Neutrophil (primary cell): ENCODE data around the gene FBXO10.

ENCODE experiments used
- H3K27ac ChIP-seq: fragments of 200-600 bp; sonication (generic); 2 replicates; pipeline ENCODE4 v1.5.1; 2016; ENCODE audit warnings: mild to moderate bottlenecking, moderate library complexity
- H3K27me3 ChIP-seq: fragments of 200-600 bp; sonication (generic); 2 replicates; pipeline ENCODE4 v1.6.0; 2016; ENCODE audit warnings: mild to moderate bottlenecking
- H3K36me3 ChIP-seq: fragments of 200-600 bp; sonication (generic); 2 replicates; pipeline ENCODE4 v1.5.1; 2017
- H3K4me1 ChIP-seq, 2 experiments: fragments of 200-600 bp in 1 of 2; sonication (generic) in 1 of 2; 1 replicate in 1 of 2; 2 replicates in 1 of 2; pipeline versions ENCODE4 v1.5.1 to v1.6.1; 2013 to 2016; ENCODE audit warnings: low read depth in 1 of 2, low read length in 1 of 2, mild to moderate bottlenecking in 1 of 2, moderate library complexity in 1 of 2; ENCODE audit not compliant: control insufficient read depth in 1 of 2, insufficient read depth in 1 of 2
- H3K4me3 ChIP-seq, 2 experiments: fragments of 200-600 bp in 1 of 2; sonication (generic) in 1 of 2; 1 replicate in 1 of 2; 2 replicates in 1 of 2; pipeline ENCODE4 v1.5.1; 2013 to 2016; ENCODE audit warnings: low read depth in 1 of 2, low read length in 1 of 2, mild to moderate bottlenecking in 1 of 2, moderate library complexity in 1 of 2
- H3K9me3 ChIP-seq: fragments of 200-600 bp; sonication (generic); 2 replicates; pipeline ENCODE4 v1.5.1; 2016
- CTCF ChIP-seq: fragments of 200-600 bp; sonication (generic); IDR thresholded peaks from 2 replicates; pipeline ENCODE4 v1.5.1; 2016; ENCODE audit warnings: antibody characterized with exemption

The FBXO10 gene

GRCh38 chr9:37592108-37592951 lies 16.1 kb upstream of the FBXO10 start, which contains the start of gene TOMM5:
Gene TOMM5 (minus strand): TSS chr9:37592597. CDS start chr9:37592532, 65 bp downstream.
- no peak for TF ChIP-seq CTCF
- Histone ChIP-seq H3K27me3 (peaks cover 23% of the 10 kb centered on the region), H3K9me3 (no peaks in the 10 kb centered on the region), H3K4me3 (peak within 1 kb of the TSS; percentile 70 to 89), H3K36me3 (peaks cover 10% of the 10 kb centered on the region), H3K4me1 (peaks cover 12 to 14% of the 10 kb centered on the region in 2 experiments), H3K27ac (peak within 1 kb of the TSS; percentile 65)

- Histone ChIP-seq H3K27me3 (no peaks in the 10 kb centered on the region), H3K36me3 (peaks cover 25% of the 10 kb centered on the region), H3K27ac (no peak overlapping the region), H3K4me1 (peaks cover 9 to 10% of the 10 kb centered on the region in 2 experiments), H3K4me3 (no peak overlapping the region), H3K9me3 (no peaks in the 10 kb centered on the region)
- no peak for TF ChIP-seq CTCF
These were observed 11.3 kb upstream of the FBXO10 start for GRCh38 chr9:37587521-37587920.

- peaks cover 28% of the 10 kb centered on the region for H3K36me3 ChIP-seq
- no peaks in the 10 kb centered on the region for H3K27me3 ChIP-seq
- H3K27ac ChIP-seq = no peak overlapping the region
- no peak for TF ChIP-seq CTCF
- H3K4me1 ChIP-seq = no peaks in the 10 kb centered on the region
- H3K9me3 ChIP-seq = no peaks in the 10 kb centered on the region
- no peak overlapping the region for H3K4me3 ChIP-seq
These were observed 7.4 kb upstream of the FBXO10 start for GRCh38 chr9:37583522-37584121.

- H3K27ac ChIP-seq = no peak overlapping the region
- H3K4me3 ChIP-seq = no peak overlapping the region
- H3K9me3 ChIP-seq = no peaks in the 10 kb centered on the region
- peaks cover 19% of the 10 kb centered on the region for H3K36me3 ChIP-seq
- no peaks in the 10 kb centered on the region for H3K4me1 ChIP-seq
- no peak for TF ChIP-seq CTCF
- no peaks in the 10 kb centered on the region for H3K27me3 ChIP-seq
These were observed 6.5 kb upstream of the FBXO10 start for GRCh38 chr9:37582548-37583157.

- no peak for TF ChIP-seq CTCF
- no peak overlapping the region for H3K27ac ChIP-seq
These were observed 667 bp downstream of the FBXO10 start for GRCh38 chr9:37575511-37575914.

More at GRCh38 chr9:37575511-37575914, 667 bp downstream of the FBXO10 start:
- Histone ChIP-seq H3K36me3 (no peaks in the 10 kb centered on the region), H3K9me3 (no peaks in the 10 kb centered on the region), H3K4me3 (peak overlapping the region; percentile 52 to 65), H3K4me1 (peaks cover 9 to 20% of the 10 kb centered on the region in 2 experiments), H3K27me3 (peaks cover 36% of the 10 kb centered on the region)
